Measurements from ENCODE around the gene PHLDB1.
"Not testable (repeated sequence)": the region's sequence is repeated elsewhere in the genome, so short reads cannot be mapped to it uniquely, and the experiment has no call there.

PHLDB1 gene

DNA sequence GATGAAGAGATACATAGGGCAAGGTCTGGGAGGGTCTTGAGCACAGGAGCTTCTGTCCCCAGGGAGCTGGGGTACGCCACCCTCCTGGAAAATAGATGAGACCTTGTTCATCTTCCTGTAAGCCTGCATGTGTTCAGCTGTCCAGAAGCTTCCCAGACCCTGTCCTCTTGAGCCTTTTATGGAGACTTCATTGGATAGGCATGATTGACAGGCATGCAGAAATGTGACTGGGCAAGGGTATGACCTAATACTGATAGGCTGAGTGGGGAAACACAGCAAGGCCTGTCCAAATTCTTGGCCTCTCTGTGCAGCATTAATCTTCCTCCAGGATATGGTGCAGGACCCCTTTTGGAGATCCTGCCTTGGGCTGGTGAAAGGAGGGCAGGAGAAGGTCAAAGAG is 19.5 kb upstream of the PHLDB1 start:
- Histone ChIP-seq H4K20me1 (ENCODE audit: control insufficient read depth, insufficient read depth, low read depth, low read length) (no peaks in the 10 kb centered on the region; the same call in 1 of the 2 replicates), H3K9me3 (ENCODE audit: control insufficient read depth, insufficient read depth, low read length) (no peaks in the 10 kb centered on the region), H3K4me2 (ENCODE audit: low read length) (no peak overlapping the region), H3K9me2 (replicated peaks; ENCODE audit: control insufficient read depth, low read length) (no peaks in the 10 kb centered on the region), H3K4me1 (ENCODE audit: control insufficient read depth, low read length) (no peaks in the 10 kb centered on the region), H3K27ac (ENCODE audit: low read depth, low read length) (no peak overlapping the region), H3K79me2 (ENCODE audit: control insufficient read depth, low read length) (no peaks in the 10 kb centered on the region), H3K36me3 (ENCODE audit: control insufficient read depth, low read length) (peaks cover 78% of the 10 kb centered on the region), H3K27me3 (ENCODE audit: control insufficient read depth, low read length) (no peaks in the 10 kb centered on the region), H3F3A (ENCODE audit: control insufficient read depth, insufficient read depth) (no peaks in the 10 kb centered on the region), H3K4me3 (ENCODE audit: low read length) (no peak overlapping the region)
- TF ChIP-seq EZH2phosphoT487 (IDR thresholded peaks at IDR 0.05; ENCODE audit: borderline replicate concordance, low read length) = no peak
- TF ChIP-seq, protein P1, sequence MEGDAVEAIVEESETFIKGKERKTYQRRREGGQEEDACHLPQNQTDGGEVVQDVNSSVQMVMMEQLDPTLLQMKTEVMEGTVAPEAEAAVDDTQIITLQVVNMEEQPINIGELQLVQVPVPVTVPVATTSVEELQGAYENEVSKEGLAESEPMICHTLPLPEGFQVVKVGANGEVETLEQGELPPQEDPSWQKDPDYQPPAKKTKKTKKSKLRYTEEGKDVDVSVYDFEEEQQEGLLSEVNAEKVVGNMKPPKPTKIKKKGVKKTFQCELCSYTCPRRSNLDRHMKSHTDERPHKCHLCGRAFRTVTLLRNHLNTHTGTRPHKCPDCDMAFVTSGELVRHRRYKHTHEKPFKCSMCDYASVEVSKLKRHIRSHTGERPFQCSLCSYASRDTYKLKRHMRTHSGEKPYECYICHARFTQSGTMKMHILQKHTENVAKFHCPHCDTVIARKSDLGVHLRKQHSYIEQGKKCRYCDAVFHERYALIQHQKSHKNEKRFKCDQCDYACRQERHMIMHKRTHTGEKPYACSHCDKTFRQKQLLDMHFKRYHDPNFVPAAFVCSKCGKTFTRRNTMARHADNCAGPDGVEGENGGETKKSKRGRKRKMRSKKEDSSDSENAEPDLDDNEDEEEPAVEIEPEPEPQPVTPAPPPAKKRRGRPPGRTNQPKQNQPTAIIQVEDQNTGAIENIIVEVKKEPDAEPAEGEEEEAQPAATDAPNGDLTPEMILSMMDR (IDR thresholded peaks at IDR 0.05; ENCODE audit: low read depth, low read length, poor library complexity, severe bottlenecking) = no peak

DNA sequence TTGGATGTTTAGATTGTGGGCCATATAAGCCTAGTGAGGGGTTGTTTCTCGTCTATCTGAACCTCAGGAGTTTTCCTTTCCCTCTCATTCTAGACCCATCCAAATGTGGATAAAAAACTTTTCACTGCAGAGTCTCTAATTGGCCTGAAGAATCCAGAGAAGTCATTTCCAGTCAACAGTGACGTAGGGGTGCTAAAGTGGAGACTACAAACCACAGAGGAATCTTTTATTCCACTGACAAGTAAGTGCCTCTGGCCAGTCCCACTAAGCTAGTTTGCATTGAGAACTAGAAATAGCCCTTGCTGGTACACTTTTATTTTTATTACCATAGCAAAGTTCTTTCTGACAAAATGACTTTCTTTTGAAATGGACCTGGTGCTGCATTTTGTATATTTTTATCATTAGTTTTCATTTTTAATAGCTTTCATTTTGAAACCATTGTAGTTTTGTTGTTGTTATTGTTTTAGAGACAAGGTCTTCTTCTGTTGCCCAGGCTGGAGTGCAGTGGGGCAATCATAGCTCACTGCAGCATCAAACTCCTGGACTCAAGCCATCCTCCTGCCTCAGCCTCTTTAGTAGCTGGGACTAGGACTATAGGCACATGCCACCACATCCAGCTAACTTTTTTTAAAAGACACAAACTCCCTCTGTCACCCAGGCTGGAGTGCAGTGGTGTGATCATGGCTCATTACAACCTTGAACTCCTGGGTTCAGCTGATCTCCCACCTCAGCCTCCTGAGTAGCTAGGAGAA is 14.6 kb upstream of the PHLDB1 start:
- Histone ChIP-seq H3K4me1 (ENCODE audit: control insufficient read depth, low read length) (peaks cover 10% of the 10 kb centered on the region), H3K27ac (ENCODE audit: low read depth, low read length) (no peak overlapping the region), H3K27me3 (ENCODE audit: control insufficient read depth, low read length) (no peaks in the 10 kb centered on the region), H3K36me3 (ENCODE audit: control insufficient read depth, low read length) (peaks cover 79% of the 10 kb centered on the region), H4K20me1 (ENCODE audit: control insufficient read depth, insufficient read depth, low read depth, low read length) (no peaks in the 10 kb centered on the region; the same call in 1 of the 2 replicates), H3K79me2 (ENCODE audit: control insufficient read depth, low read length) (no peaks in the 10 kb centered on the region), H3K4me3 (ENCODE audit: low read length) (no peak overlapping the region), H3F3A (ENCODE audit: control insufficient read depth, insufficient read depth) (no peaks in the 10 kb centered on the region), H3K9me3 (ENCODE audit: control insufficient read depth, insufficient read depth, low read length) (no peaks in the 10 kb centered on the region), H3K9me2 (replicated peaks; ENCODE audit: control insufficient read depth, low read length) (no peaks in the 10 kb centered on the region), H3K4me2 (ENCODE audit: low read length) (no peak overlapping the region)
- TF ChIP-seq EZH2phosphoT487 (IDR thresholded peaks at IDR 0.05; ENCODE audit: borderline replicate concordance, low read length) = no peak
- TF ChIP-seq, protein P1 (IDR thresholded peaks at IDR 0.05; ENCODE audit: low read depth, low read length, poor library complexity, severe bottlenecking) = no peak

DNA sequence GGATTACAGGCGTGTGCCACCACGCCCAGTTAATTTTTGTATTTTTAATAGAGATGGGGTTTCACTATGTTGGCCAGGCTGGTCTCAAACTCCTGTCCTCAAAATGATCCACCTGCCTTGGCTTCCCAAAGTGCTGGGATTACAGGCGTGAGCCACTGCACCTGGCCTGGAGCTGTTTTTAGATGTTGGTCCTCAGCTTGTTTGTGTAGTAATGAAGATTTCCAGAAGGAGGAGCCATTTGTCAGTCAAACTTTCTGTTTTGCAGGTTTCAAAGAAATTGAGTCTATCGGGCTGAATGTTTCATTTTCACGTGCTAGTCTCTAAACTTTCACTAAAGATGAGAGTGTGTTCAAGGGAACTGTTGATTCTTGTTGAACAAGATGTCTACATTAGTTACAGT is 12.4 kb upstream of the PHLDB1 start:
- not testable (repeated sequence) for H3F3A ChIP-seq (ENCODE audit: control insufficient read depth, insufficient read depth); H3K9me3 ChIP-seq (ENCODE audit: control insufficient read depth, insufficient read depth, low read length); H3K4me1 ChIP-seq (ENCODE audit: control insufficient read depth, low read length); H3K4me2 ChIP-seq (ENCODE audit: low read length); H3K9me2 ChIP-seq (replicated peaks; ENCODE audit: control insufficient read depth, low read length); H3K27me3 ChIP-seq (ENCODE audit: control insufficient read depth, low read length); H4K20me1 ChIP-seq (ENCODE audit: control insufficient read depth, insufficient read depth, low read depth, low read length); H3K27ac ChIP-seq (ENCODE audit: low read depth, low read length); H3K4me3 ChIP-seq (ENCODE audit: low read length); H3K79me2 ChIP-seq (ENCODE audit: control insufficient read depth, low read length)
- TF ChIP-seq, protein P1 (IDR thresholded peaks at IDR 0.05; ENCODE audit: low read depth, low read length, poor library complexity, severe bottlenecking) = peak; percentile 39
- H3K36me3 ChIP-seq (ENCODE audit: control insufficient read depth, low read length) = peaks cover 74% of the 10 kb centered on the region
